ENCODE results near the gene GEMIN7. TPM values are rescaled to one million over a fixed set of nuclear protein-coding genes. Genes with fewer than 3 reads are reported as not detected.

The GEMIN7 gene
- total and polyA plus RNA-seq, 2 of the 13 experiments (the other 11 are each of a cell fraction or from before 2014, with no cell fraction given) = 24.1 to 30.6 TPM

GRCh38 chr19:45038931-45039893 is 39.8 kb upstream of the GEMIN7 start, which contains the start of gene CLASRP (continued):
- TF ChIP-seq, protein P1, sequence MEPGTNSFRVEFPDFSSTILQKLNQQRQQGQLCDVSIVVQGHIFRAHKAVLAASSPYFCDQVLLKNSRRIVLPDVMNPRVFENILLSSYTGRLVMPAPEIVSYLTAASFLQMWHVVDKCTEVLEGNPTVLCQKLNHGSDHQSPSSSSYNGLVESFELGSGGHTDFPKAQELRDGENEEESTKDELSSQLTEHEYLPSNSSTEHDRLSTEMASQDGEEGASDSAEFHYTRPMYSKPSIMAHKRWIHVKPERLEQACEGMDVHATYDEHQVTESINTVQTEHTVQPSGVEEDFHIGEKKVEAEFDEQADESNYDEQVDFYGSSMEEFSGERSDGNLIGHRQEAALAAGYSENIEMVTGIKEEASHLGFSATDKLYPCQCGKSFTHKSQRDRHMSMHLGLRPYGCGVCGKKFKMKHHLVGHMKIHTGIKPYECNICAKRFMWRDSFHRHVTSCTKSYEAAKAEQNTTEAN (CRISPR knock-in tag; conservative IDR thresholded peaks at IDR 0.05) = 0 out of 2 replicates have a peak, but pooled peaks have one; percentile 28
- TF ChIP-seq ZNF773 (CRISPR knock-in tag; IDR thresholded peaks at IDR 0.05; ENCODE audit: borderline replicate concordance) (peak; percentile 62; the same call in 1 of the 2 replicates), ZNF234 (CRISPR knock-in tag; conservative IDR thresholded peaks at IDR 0.05) (no peak), ZNF451 (CRISPR knock-in tag; IDR thresholded peaks at IDR 0.05) (peak; percentile 88), PLSCR1 (CRISPR knock-in tag; IDR thresholded peaks at IDR 0.05; ENCODE audit: borderline replicate concordance) (no peak), RNF219 (CRISPR knock-in tag; IDR thresholded peaks at IDR 0.05) (no peak), THAP8 (CRISPR knock-in tag; IDR thresholded peaks at IDR 0.05; ENCODE audit: borderline replicate concordance) (0 out of 2 replicates have a peak, but pooled peaks have one; percentile 58), ZNF530 (CRISPR knock-in tag; IDR thresholded peaks at IDR 0.05; ENCODE audit: low read depth) (no peak)
- TF ChIP-seq, protein P2, sequence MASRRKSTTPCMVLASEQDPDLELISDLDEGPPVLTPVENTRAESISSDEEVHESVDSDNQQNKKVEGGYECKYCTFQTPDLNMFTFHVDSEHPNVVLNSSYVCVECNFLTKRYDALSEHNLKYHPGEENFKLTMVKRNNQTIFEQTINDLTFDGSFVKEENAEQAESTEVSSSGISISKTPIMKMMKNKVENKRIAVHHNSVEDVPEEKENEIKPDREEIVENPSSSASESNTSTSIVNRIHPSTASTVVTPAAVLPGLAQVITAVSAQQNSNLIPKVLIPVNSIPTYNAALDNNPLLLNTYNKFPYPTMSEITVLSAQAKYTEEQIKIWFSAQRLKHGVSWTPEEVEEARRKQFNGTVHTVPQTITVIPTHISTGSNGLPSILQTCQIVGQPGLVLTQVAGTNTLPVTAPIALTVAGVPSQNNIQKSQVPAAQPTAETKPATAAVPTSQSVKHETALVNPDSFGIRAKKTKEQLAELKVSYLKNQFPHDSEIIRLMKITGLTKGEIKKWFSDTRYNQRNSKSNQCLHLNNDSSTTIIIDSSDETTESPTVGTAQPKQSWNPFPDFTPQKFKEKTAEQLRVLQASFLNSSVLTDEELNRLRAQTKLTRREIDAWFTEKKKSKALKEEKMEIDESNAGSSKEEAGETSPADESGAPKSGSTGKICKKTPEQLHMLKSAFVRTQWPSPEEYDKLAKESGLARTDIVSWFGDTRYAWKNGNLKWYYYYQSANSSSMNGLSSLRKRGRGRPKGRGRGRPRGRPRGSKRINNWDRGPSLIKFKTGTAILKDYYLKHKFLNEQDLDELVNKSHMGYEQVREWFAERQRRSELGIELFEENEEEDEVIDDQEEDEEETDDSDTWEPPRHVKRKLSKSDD (CRISPR knock-in tag; IDR thresholded peaks at IDR 0.05; ENCODE audit: low read depth) = no peak
- TF ChIP-seq, protein P3, sequence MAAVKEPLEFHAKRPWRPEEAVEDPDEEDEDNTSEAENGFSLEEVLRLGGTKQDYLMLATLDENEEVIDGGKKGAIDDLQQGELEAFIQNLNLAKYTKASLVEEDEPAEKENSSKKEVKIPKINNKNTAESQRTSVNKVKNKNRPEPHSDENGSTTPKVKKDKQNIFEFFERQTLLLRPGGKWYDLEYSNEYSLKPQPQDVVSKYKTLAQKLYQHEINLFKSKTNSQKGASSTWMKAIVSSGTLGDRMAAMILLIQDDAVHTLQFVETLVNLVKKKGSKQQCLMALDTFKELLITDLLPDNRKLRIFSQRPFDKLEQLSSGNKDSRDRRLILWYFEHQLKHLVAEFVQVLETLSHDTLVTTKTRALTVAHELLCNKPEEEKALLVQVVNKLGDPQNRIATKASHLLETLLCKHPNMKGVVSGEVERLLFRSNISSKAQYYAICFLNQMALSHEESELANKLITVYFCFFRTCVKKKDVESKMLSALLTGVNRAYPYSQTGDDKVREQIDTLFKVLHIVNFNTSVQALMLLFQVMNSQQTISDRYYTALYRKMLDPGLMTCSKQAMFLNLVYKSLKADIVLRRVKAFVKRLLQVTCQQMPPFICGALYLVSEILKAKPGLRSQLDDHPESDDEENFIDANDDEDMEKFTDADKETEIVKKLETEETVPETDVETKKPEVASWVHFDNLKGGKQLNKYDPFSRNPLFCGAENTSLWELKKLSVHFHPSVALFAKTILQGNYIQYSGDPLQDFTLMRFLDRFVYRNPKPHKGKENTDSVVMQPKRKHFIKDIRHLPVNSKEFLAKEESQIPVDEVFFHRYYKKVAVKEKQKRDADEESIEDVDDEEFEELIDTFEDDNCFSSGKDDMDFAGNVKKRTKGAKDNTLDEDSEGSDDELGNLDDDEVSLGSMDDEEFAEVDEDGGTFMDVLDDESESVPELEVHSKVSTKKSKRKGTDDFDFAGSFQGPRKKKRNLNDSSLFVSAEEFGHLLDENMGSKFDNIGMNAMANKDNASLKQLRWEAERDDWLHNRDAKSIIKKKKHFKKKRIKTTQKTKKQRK (IDR thresholded peaks at IDR 0.05; ENCODE audit: low read length) = no peak
